K562 (cell line): ENCODE data around the gene PODXL. TPM values are rescaled to one million over a fixed set of nuclear protein-coding genes. Genes with fewer than 3 reads are reported as not detected.

ENCODE experiments used
- ATAC-seq: fragments of 200-7000 bp; cut with Tn5 transposase; 3 replicates; pipeline ENCODE4 v1.9.1; 2020; ENCODE audit warnings: moderate library complexity
- BruUV-seq: library from RNA; stranded (reverse); fragments of 400-500 nt; replicated peaks from 2 replicates; lab custom pipeline; 2021; lab: Mats Ljungman, UMichigan
- CTCF ChIA-PET: fragments of 300-600 bp; formaldehyde crosslinking; extraction: SDS; loops from one replicate; lab custom pipeline; 2021; ENCODE audit warnings: low intra/inter-chr PET ratio; lab: Yijun Ruan, JAX
- POLR2A ChIA-PET: fragments of 300-600, 350-650 bp; sonication (Branson Sonifier 250); formaldehyde crosslinking; extraction: SDS; loops from one replicate; lab custom pipeline; 2021; ENCODE audit warnings: antibody characterized with exemption, inconsistent platforms; lab: Yijun Ruan, JAX
- DNase-seq, 4 experiments: peaks; one replicate each; pipeline versions ENCODE4 v3.0.0 to v3.0.0-alpha.2; 2011 to 2018; ENCODE audit warnings: low spot score in 3 of 4, mixed read lengths in 3 of 4; ENCODE audit errors: extremely low read depth in 1 of 4
- FAIRE-seq: peaks from 2 replicates; lab custom pipeline; 2011; peaks lifted over from hg19 to GRCh38; lab: Jason Lieb, UNC
- H2AFZ ChIP-seq: 2 replicates; pipeline ENCODE4 v1.6.0; 2011; ENCODE audit warnings: low read depth, low read length, control low read depth, inconsistent platforms
- H3K27ac ChIP-seq: fragments of 200-600 bp; 3 replicates; pipeline ENCODE4 v1.8.0; 2011; ENCODE audit warnings: low read depth, mild to moderate bottlenecking, control low read depth, inconsistent platforms, low read length, moderate library complexity, mixed read lengths; ENCODE audit errors: extremely low read depth
- H3K27me3 ChIP-seq, 2 experiments: fragments of 300-600 bp in 1 of 2; 2 replicates in 1 of 2; 3 replicates in 1 of 2; pipeline versions ENCODE4 v1.6.0 to v1.8.0; 2011; ENCODE audit warnings: inconsistent platforms in 2 of 2, low read length in 2 of 2, mild to moderate bottlenecking in 1 of 2, mixed read lengths in 1 of 2, moderate library complexity in 1 of 2; ENCODE audit not compliant: control insufficient read depth in 2 of 2, insufficient read depth in 2 of 2
- H3K36me3 ChIP-seq: fragments of 300-600 bp; 3 replicates; pipeline ENCODE4 v1.8.0; 2011; ENCODE audit warnings: mild to moderate bottlenecking, low read length, inconsistent platforms; ENCODE audit not compliant: control insufficient read depth, insufficient read depth
- H3K4me1 ChIP-seq, 2 experiments: fragments of 200-600 bp in 1 of 2; replicated peaks in 1 of 2; 2 replicates in 1 of 2; 3 replicates in 1 of 2; pipeline versions ENCODE4 v1.5.1 to v1.8.0; 2011; ENCODE audit warnings: inconsistent platforms in 2 of 2, low read length in 2 of 2, mild to moderate bottlenecking in 1 of 2, mixed read lengths in 1 of 2, moderate library complexity in 1 of 2; ENCODE audit not compliant: control insufficient read depth in 2 of 2, insufficient read depth in 2 of 2
- H3K4me2 ChIP-seq: 2 replicates; pipeline ENCODE4 v1.6.1; 2011; ENCODE audit warnings: low read length, control low read depth, inconsistent platforms, mixed read lengths; ENCODE audit not compliant: insufficient read depth
- H3K4me3 ChIP-seq: fragments of 200-600 bp; sonication (generic), shearing (Covaris generic); 2 replicates; pipeline ENCODE4 v1.5.1; 2016; ENCODE audit warnings: control low read depth, inconsistent platforms
- H3K79me2 ChIP-seq: fragments of 200-600 bp; 3 replicates; pipeline ENCODE4 v1.8.0; 2011; ENCODE audit warnings: low read length, inconsistent platforms; ENCODE audit not compliant: control insufficient read depth, insufficient read depth
- H3K9ac ChIP-seq, 2 experiments: 2 replicates each; pipeline versions ENCODE4 v1.6.0 to v1.6.1; 2011; ENCODE audit warnings: low read depth in 2 of 2, low read length in 2 of 2, control low read depth in 1 of 2, inconsistent platforms in 1 of 2, mild to moderate bottlenecking in 1 of 2, mixed read lengths in 1 of 2; ENCODE audit not compliant: insufficient read depth in 1 of 2
- H3K9me1 ChIP-seq: one replicate; pipeline ENCODE4 v1.6.0; 2011; ENCODE audit warnings: inconsistent platforms, mild to moderate bottlenecking, low read length, moderate library complexity; ENCODE audit not compliant: control insufficient read depth, insufficient read depth
- H3K9me3 ChIP-seq: replicated peaks from 2 replicates; pipeline ENCODE4 v1.5.1; 2011; ENCODE audit warnings: low read depth, low read length, inconsistent platforms; ENCODE audit not compliant: control insufficient read depth, insufficient read depth
- H4K20me1 ChIP-seq: replicated peaks from 2 replicates; pipeline ENCODE4 v1.6.1; 2011; ENCODE audit warnings: low read length, inconsistent platforms, mixed read lengths; ENCODE audit not compliant: control insufficient read depth, insufficient read depth
- CBX3 ChIP-seq, 2 experiments: IDR thresholded peaks; 1 replicate in 1 of 2; 2 replicates in 1 of 2; pipeline ENCODE4 v1.6.1; 2012; ENCODE audit warnings: inconsistent platforms in 2 of 2, low read length in 2 of 2, borderline replicate concordance in 1 of 2, control low read depth in 1 of 2
- EGR1 ChIP-seq: fragments of 450-650 bp; conservative IDR thresholded peaks from 2 replicates; pipeline ENCODE4 v1.6.1; 2017; ENCODE audit warnings: mild to moderate bottlenecking
- SAP30 ChIP-seq: fragments of 200-600 bp; sonication (generic); IDR thresholded peaks from 2 replicates; pipeline ENCODE4 v1.6.1; 2012; ENCODE audit warnings: borderline replicate concordance, low read depth, mild to moderate bottlenecking, moderate library complexity, low read length, control low read depth, inconsistent platforms; ENCODE audit not compliant: insufficient read depth, poor library complexity, severe bottlenecking
- SUPT5H ChIP-seq: fragments of 450-650 bp; IDR thresholded peaks from 2 replicates; pipeline ENCODE4 v1.6.1; 2016
- ZBTB1 ChIP-seq: sonication (generic); formaldehyde crosslinking; IDR thresholded peaks from 2 replicates; pipeline ENCODE4 v1.8.1; 2023; ENCODE audit warnings: missing genetic modification reagents, low read depth, mild to moderate bottlenecking, borderline replicate concordance
- ZNF41 ChIP-seq: fragments of 250-450 bp; sonication (Bioruptor Pico); conservative IDR thresholded peaks from 2 replicates; pipeline ENCODE4 v1.4.0; 2020; ENCODE audit warnings: mild to moderate bottlenecking
- ZNF561 ChIP-seq: fragments of 450-650 bp; formaldehyde crosslinking; conservative IDR thresholded peaks from 2 replicates; pipeline ENCODE4 v1.4.0; 2020; ENCODE audit warnings: mild to moderate bottlenecking, moderate library complexity
- WGBS: fragments of 100-300 bp; shearing (Covaris generic); methylation state at CpG from one replicate; pipeline ENCODE4 v1.1.6; 2016; ENCODE audit warnings: low coverage, mixed read lengths; ENCODE audit not compliant: insufficient coverage; ENCODE audit errors: missing lambda C conversion rate; 5-methylcytosine and 5-hydroxymethylcytosine counted together
- in situ Hi-C: fragments of 300-500 bp; cut with MboI; formaldehyde crosslinking; loops from 4 replicates; pipeline ENCODE4 v1.15.0; 2018; ENCODE audit warnings: inconsistent platforms, mixed read lengths
- intact Hi-C: fragments of 100-400 bp; cut with micrococcal nuclease; formaldehyde crosslinking; loops from 2 replicates; pipeline ENCODE4 v1.14.2; 2022
- polyA plus RNA-seq, 8 experiments: library from polyadenylated mRNA; depleted of rRNA in 4 of 8; stranded (reverse) in 5 of 8; unstranded in 3 of 8; fragments of >200 nt; fragmentation: Nextera tagmentation in 2 of 8; fragmentation: Illumina TruSeq in 1 of 8; extraction: Ambion mirVana in 2 of 8; extraction: Trizol in 1 of 8; gene quantifications; 2 replicates each; pipeline versions ENCODE4 v1.2.1 to v1.2.3, GENCODE V29; 2011 to 2014; ENCODE audit warnings: inconsistent platforms in 1 of 8, missing spikeins in 1 of 8
- total RNA-seq, 7 experiments: library from RNA; depleted of rRNA in 6 of 7; stranded (reverse); fragments of >200 nt in 6 of 7; fragmentation: Illumina TruSeq in 2 of 7; extraction: Trizol in 2 of 7; gene quantifications; 2 replicates each; pipeline versions ENCODE4 v1.2.1 to v1.2.3, GENCODE V29; 2011 to 2021; ENCODE audit warnings: low replicate concordance in 1 of 7
- TF ChIP-seq, protein P1 (sequence below): conservative IDR thresholded peaks from 2 replicates; pipeline ENCODE4 v1.6.1; 2011; ENCODE audit warnings: low read depth, mild to moderate bottlenecking, low read length; ENCODE audit not compliant: control insufficient read depth
- TF ChIP-seq, protein P2 (sequence below): fragments of 250-450 bp; sonication (Bioruptor Pico); IDR thresholded peaks from 2 replicates; pipeline ENCODE4 v1.4.0; 2020; ENCODE audit warnings: mild to moderate bottlenecking, moderate library complexity

PODXL gene
- total and polyA plus RNA-seq, 9 of the 15 experiments (the other 6 are each of a cell fraction or from before 2014, with no cell fraction given) = 0.01 to 0.73 (median 0.07) TPM

DNA sequence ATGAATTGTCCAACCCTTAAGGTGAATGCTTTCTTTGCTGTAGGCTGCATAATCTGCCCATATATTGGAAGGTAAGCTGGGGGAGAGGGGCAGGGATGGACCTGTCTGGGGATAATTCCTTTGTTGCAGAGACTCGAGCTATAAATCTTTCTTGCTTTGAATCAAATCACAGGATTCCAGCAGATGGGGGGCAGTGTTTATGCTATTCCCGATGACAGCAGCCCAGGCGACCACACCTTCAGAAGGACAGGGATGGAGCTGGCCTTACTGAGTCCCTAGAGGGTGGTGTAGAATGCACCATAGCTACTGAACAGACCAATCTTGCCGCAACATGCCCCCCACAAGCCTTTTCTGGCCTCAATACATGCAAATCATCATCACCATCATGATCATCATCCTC, 2.5 kb downstream of the PODXL start:
- Histone ChIP-seq H3K4me2 (no peak overlapping the region), H3K4me1 (peaks cover 0 to 19% of the 10 kb centered on the region in 2 experiments; a peak in 2 of 5 replicates), H3K79me2 (no peaks in the 10 kb centered on the region), H2AFZ (no peak overlapping the region), H3K4me3 (no peak overlapping the region), H4K20me1 (peaks cover 21% of the 10 kb centered on the region), H3K27me3 (peaks cover 57 to 89% of the 10 kb centered on the region in 2 experiments), H3K36me3 (no peaks in the 10 kb centered on the region), H3K27ac (no peak overlapping the region), H3K9me1 (no peaks in the 10 kb centered on the region), H3K9me3 (no peaks in the 10 kb centered on the region), H3K9ac (no peak overlapping the region)
- intact Hi-C loops (no loop called here), in situ Hi-C loops (no loop called here)
- DNase-seq (no peak), FAIRE-seq (no peak), ATAC-seq (no peak)
- ChIA-PET POLR2A (interaction anchor here (1.3 to 1.6 kb wide), 3 partner anchors 9 to 225 kb away, joined by 3 to 4 read pairs (median 4); no protein-coding TSS in a partner anchor), CTCF (interaction anchor here (1.1 kb wide), 1 partner anchor 101 kb away, joined by 3 read pairs; no protein-coding TSS in a partner anchor)
- no TSS peak for BruUV-seq
- TF ChIP-seq EGR1 (no peak), ZBTB1 (no peak), SUPT5H (no peak), ZNF41 (CRISPR knock-in tag) (no peak), ZNF561 (CRISPR knock-in tag) (no peak), CBX3 (IDR thresholded peaks at IDR 0.05; ENCODE audit: borderline replicate concordance in 1 of 2, low read length in 2 of 2) (no peak), SAP30 (no peak)
- TF ChIP-seq, protein P1, sequence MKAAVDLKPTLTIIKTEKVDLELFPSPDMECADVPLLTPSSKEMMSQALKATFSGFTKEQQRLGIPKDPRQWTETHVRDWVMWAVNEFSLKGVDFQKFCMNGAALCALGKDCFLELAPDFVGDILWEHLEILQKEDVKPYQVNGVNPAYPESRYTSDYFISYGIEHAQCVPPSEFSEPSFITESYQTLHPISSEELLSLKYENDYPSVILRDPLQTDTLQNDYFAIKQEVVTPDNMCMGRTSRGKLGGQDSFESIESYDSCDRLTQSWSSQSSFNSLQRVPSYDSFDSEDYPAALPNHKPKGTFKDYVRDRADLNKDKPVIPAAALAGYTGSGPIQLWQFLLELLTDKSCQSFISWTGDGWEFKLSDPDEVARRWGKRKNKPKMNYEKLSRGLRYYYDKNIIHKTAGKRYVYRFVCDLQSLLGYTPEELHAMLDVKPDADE = no peak
- TF ChIP-seq, protein P2, sequence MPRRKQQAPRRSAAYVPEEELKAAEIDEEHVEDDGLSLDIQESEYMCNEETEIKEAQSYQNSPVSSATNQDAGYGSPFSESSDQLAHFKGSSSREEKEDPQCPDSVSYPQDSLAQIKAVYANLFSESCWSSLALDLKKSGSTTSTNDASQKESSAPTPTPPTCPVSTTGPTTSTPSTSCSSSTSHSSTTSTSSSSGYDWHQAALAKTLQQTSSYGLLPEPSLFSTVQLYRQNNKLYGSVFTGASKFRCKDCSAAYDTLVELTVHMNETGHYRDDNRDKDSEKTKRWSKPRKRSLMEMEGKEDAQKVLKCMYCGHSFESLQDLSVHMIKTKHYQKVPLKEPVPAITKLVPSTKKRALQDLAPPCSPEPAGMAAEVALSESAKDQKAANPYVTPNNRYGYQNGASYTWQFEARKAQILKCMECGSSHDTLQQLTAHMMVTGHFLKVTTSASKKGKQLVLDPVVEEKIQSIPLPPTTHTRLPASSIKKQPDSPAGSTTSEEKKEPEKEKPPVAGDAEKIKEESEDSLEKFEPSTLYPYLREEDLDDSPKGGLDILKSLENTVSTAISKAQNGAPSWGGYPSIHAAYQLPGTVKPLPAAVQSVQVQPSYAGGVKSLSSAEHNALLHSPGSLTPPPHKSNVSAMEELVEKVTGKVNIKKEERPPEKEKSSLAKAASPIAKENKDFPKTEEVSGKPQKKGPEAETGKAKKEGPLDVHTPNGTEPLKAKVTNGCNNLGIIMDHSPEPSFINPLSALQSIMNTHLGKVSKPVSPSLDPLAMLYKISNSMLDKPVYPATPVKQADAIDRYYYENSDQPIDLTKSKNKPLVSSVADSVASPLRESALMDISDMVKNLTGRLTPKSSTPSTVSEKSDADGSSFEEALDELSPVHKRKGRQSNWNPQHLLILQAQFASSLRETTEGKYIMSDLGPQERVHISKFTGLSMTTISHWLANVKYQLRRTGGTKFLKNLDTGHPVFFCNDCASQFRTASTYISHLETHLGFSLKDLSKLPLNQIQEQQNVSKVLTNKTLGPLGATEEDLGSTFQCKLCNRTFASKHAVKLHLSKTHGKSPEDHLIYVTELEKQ (CRISPR knock-in tag) = no peak
- 2% methylated on average over 4 of the region's 4 CpGs for WGBS
